HL-60 (cell line): ENCODE results near the gene TUG1.

Source experiments
- DNase-seq, 2 experiments: peaks; one replicate each; pipeline ENCODE4 v3.0.0-alpha.2; 2010 to 2020; ENCODE audit warnings: low read depth in 1 of 2, low spot score in 1 of 2
- H3K27ac ChIP-seq: fragments of 250-450 bp; sonication (Bioruptor Pico); replicated peaks from 2 replicates; pipeline ENCODE4 v1.5.1; 2020; ENCODE audit warnings: mild to moderate bottlenecking, moderate library complexity
- H3K27me3 ChIP-seq: fragments of 250-450 bp; sonication (Bioruptor Pico); 2 replicates; pipeline ENCODE4 v1.5.1; 2021; ENCODE audit warnings: mild to moderate bottlenecking, moderate library complexity; ENCODE audit not compliant: insufficient read depth, poor library complexity, severe bottlenecking
- H3K4me3 ChIP-seq: replicated peaks from 2 replicates; pipeline ENCODE4 v1.5.1; 2011; ENCODE audit warnings: mild to moderate bottlenecking, control low read depth, low read length; ENCODE audit not compliant: insufficient read depth
- GABPA ChIP-seq: IDR thresholded peaks from 2 replicates; pipeline ENCODE4 v1.6.1; 2012; ENCODE audit warnings: low read depth
- POLR2AphosphoS5 ChIP-seq: IDR thresholded peaks from 2 replicates; pipeline ENCODE4 v1.6.1; 2012; ENCODE audit warnings: low read depth
- SPI1 ChIP-seq: IDR thresholded peaks from 2 replicates; pipeline ENCODE4 v1.6.1; 2012; ENCODE audit warnings: low read depth, mild to moderate bottlenecking, borderline replicate concordance
- TF ChIP-seq, protein P1 (sequence below): IDR thresholded peaks from 2 replicates; pipeline ENCODE4 v1.6.1; 2012; ENCODE audit warnings: low read depth; ENCODE audit not compliant: insufficient replicate concordance
- TF ChIP-seq, protein P2 (sequence below): IDR thresholded peaks from one replicate; pipeline ENCODE4 v1.5.1; 2011; ENCODE audit warnings: low read length, control low read depth, inconsistent platforms; ENCODE audit not compliant: insufficient read depth

Gene TUG1

DNA sequence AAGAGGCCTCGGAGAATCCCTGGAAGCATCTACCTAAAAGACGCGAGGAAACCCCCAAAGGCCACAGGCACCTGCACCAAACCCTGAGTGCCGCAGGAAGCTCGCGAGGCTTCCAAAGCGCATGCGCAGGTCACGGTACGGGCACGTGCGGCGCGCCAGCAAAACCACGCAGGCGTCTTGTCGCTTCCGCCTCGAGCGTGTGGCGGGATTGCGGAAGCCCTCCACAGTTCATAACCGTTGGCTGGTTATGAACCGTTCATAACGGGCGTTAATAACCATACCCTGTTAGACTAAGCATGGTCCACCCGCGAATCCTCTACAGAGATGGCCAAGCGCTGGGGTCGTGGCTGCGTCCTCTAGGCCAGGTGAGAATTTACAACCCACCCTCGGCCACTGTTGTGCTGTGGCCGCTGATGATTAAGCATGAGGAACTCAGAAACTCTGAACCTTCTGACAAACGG lies 46.9 kb upstream of the TUG1 start:
- no peak for TF ChIP-seq POLR2AphosphoS5
- TF ChIP-seq, protein P1, sequence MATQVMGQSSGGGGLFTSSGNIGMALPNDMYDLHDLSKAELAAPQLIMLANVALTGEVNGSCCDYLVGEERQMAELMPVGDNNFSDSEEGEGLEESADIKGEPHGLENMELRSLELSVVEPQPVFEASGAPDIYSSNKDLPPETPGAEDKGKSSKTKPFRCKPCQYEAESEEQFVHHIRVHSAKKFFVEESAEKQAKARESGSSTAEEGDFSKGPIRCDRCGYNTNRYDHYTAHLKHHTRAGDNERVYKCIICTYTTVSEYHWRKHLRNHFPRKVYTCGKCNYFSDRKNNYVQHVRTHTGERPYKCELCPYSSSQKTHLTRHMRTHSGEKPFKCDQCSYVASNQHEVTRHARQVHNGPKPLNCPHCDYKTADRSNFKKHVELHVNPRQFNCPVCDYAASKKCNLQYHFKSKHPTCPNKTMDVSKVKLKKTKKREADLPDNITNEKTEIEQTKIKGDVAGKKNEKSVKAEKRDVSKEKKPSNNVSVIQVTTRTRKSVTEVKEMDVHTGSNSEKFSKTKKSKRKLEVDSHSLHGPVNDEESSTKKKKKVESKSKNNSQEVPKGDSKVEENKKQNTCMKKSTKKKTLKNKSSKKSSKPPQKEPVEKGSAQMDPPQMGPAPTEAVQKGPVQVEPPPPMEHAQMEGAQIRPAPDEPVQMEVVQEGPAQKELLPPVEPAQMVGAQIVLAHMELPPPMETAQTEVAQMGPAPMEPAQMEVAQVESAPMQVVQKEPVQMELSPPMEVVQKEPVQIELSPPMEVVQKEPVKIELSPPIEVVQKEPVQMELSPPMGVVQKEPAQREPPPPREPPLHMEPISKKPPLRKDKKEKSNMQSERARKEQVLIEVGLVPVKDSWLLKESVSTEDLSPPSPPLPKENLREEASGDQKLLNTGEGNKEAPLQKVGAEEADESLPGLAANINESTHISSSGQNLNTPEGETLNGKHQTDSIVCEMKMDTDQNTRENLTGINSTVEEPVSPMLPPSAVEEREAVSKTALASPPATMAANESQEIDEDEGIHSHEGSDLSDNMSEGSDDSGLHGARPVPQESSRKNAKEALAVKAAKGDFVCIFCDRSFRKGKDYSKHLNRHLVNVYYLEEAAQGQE, result no peak
- no peak for TF ChIP-seq SPI1
- TF ChIP-seq, protein P2, sequence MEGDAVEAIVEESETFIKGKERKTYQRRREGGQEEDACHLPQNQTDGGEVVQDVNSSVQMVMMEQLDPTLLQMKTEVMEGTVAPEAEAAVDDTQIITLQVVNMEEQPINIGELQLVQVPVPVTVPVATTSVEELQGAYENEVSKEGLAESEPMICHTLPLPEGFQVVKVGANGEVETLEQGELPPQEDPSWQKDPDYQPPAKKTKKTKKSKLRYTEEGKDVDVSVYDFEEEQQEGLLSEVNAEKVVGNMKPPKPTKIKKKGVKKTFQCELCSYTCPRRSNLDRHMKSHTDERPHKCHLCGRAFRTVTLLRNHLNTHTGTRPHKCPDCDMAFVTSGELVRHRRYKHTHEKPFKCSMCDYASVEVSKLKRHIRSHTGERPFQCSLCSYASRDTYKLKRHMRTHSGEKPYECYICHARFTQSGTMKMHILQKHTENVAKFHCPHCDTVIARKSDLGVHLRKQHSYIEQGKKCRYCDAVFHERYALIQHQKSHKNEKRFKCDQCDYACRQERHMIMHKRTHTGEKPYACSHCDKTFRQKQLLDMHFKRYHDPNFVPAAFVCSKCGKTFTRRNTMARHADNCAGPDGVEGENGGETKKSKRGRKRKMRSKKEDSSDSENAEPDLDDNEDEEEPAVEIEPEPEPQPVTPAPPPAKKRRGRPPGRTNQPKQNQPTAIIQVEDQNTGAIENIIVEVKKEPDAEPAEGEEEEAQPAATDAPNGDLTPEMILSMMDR, result no peak
- TF ChIP-seq GABPA, result no peak
- no peak for DNase-seq
- Histone ChIP-seq H3K27ac (no peak overlapping the region), H3K4me3 (no peak overlapping the region), H3K27me3 (no peaks in the 10 kb centered on the region)

DNA sequence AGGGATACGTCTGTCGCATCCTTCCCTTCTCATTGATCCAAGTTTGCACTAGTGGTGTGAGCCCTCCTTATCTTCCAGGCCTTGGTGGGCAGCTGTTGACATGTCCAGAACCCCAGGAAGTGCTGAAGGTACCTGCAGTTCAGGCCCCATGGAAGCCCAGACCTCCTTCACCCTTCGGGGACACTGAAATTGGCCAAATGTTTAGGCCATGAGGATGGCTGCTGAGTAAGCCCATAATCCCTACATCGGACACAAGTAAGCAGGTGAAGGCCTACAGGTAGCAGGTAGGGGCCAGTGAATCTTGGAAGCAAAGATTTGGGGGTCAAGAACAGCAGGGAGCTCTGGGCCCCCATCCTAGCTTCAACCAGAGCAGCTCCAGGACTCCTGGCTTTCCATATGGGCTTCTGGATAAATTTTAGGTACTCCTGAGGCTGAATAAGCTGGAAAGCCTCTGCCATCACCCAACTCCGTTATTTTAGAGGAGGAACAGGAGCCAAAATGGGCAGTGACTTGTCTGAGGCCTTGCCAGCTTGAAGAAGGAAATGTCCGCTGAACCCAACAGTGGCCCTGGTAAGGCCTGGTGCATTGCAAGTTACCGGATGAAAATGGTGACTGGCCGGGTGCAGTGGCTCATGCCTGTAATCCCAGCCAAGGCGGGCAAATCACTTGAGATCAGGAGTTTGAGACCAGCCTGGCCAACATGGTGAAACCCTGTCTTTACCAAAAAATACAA lies 45.7 kb upstream of the TUG1 start:
- TF ChIP-seq POLR2AphosphoS5, result no peak
- TF ChIP-seq, protein P2, result no peak
- TF ChIP-seq, protein P1, result no peak
- no peak for TF ChIP-seq SPI1
- no peak for TF ChIP-seq GABPA
- DNase-seq, result no peak
- H3K27me3 ChIP-seq, result no peaks in the 10 kb centered on the region
- no peak overlapping the region for H3K27ac ChIP-seq
- H3K4me3 ChIP-seq, result no peak overlapping the region

DNA sequence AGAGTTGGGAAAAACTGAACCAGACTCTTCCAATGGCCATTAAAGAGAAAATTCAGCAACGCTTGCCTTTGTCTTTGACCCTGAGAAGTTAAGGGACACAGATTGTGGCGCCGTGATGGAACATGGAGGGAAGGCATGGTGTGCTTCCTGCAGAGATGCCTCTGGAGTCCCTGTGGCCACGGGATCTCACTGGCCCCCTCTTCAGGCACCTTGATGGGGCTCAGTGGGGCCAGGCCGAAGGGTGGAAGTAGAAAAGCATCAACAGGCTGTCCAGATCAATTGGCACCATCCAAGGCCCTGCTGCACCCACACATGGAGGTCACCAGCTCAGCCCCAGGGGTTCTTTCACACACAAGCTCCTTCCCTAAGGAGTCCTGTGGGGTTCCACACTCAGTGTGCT lies 43.4 kb upstream of the TUG1 start:
- no peak overlapping the region for H3K27ac ChIP-seq
- H3K4me3 ChIP-seq, result no peak overlapping the region
- DNase-seq, result no peak
- H3K27me3 ChIP-seq, result no peaks in the 10 kb centered on the region
- TF ChIP-seq GABPA (no peak), SPI1 (no peak), POLR2AphosphoS5 (no peak)
- TF ChIP-seq, protein P1, result no peak
- TF ChIP-seq, protein P2, result no peak
